Activated B cell treated with CpG ODN at 0.5 μM for 24 hours (primary cell): ENCODE measurements around the gene ISG15. TPM values are rescaled to one million over a fixed set of nuclear protein-coding genes. Genes with fewer than 3 reads are reported as not detected.

Experiments used
- ATAC-seq: fragments of 200-7000 bp; cut with Tn5 transposase; one replicate; pipeline ENCODE4 v1.10.0; 2021; ENCODE audit warnings: low read depth, mild to moderate bottlenecking, moderate library complexity
- CTCF ChIA-PET: fragments of 350-600 bp; sonication (Branson Sonifier 250); formaldehyde crosslinking; loops from one replicate; lab custom pipeline; 2021; ENCODE audit warnings: antibody characterized with exemption; lab: Charles Lee
- POLR2A ChIA-PET: fragments of 350-600 bp; sonication (Branson Sonifier 250); formaldehyde crosslinking; loops from one replicate; lab custom pipeline; 2021; ENCODE audit warnings: antibody characterized with exemption; lab: Charles Lee
- DNase-seq: peaks from one replicate; pipeline ENCODE4 v3.0.0; 2022
- H3K27ac Mint-ChIP-seq: one replicate; pipeline ENCODE4 v1.8.0; 2020; ENCODE audit warnings: mixed read lengths
- H3K27me3 Mint-ChIP-seq: one replicate; pipeline ENCODE4 v1.8.0; 2021; ENCODE audit warnings: mixed read lengths
- H3K36me3 Mint-ChIP-seq: one replicate; pipeline ENCODE4 v1.8.0; 2021; ENCODE audit warnings: low read depth, mixed read lengths
- H3K4me1 Mint-ChIP-seq: one replicate; pipeline ENCODE4 v1.8.0; 2021; ENCODE audit warnings: mixed read lengths
- H3K4me3 Mint-ChIP-seq: one replicate; pipeline ENCODE4 v1.8.0; 2020; ENCODE audit warnings: mild to moderate bottlenecking, mixed read lengths
- H3K9me3 Mint-ChIP-seq: one replicate; pipeline ENCODE4 v1.8.0; 2020; ENCODE audit warnings: mixed read lengths
- CTCF ChIP-seq: fragments of 200-600 bp; IDR thresholded peaks from one replicate; pipeline ENCODE4 v1.8.0; 2022; ENCODE audit warnings: antibody characterized with exemption, mild to moderate bottlenecking
- intact Hi-C: fragments of 100-400 bp; cut with micrococcal nuclease; formaldehyde crosslinking; loops from one replicate; pipeline ENCODE4 v1.15.1; 2024
- total RNA-seq: library from RNA; stranded (reverse); gene quantifications from 2 replicates; pipeline ENCODE4 v1.2.3, GENCODE V29; 2022

Gene ISG15
- total RNA-seq, 1 donor from 2014 or later: 25.8 TPM

GRCh38 chr1:980137-980571 is 33.1 kb upstream of the ISG15 start:
- ATAC-seq (no peak), DNase-seq (no peak)
- Mint-ChIP-seq H3K4me1 (peaks cover 4% of the 10 kb centered on the region), H3K27me3 (peaks cover 18% of the 10 kb centered on the region), H3K27ac (no peak overlapping the region), H3K36me3 (no peaks in the 10 kb centered on the region), H3K4me3 (no peak overlapping the region), H3K9me3 (no peaks in the 10 kb centered on the region)
- intact Hi-C loops: no loop called here
- POLR2A ChIA-PET: no interaction called here
- TF ChIP-seq CTCF: no peak
- CTCF ChIA-PET: no interaction called here

- intact Hi-C loops: no loop called here
- TF ChIP-seq CTCF: no peak
- ChIA-PET POLR2A (interaction anchor here (0.6 kb wide), 1 partner anchor 158 kb away, joined by 3 read pairs; no protein-coding TSS in a partner anchor), CTCF (interaction anchor here (2.4 to 3.2 kb wide), 2 partner anchors 21 to 310 kb away, joined by 8 to 16 read pairs; no protein-coding TSS in a partner anchor)
- no peak for ATAC-seq
- Mint-ChIP-seq H3K36me3 (no peaks in the 10 kb centered on the region), H3K27ac (no peak overlapping the region), H3K4me3 (no peak overlapping the region), H3K4me1 (peaks cover 1% of the 10 kb centered on the region), H3K27me3 (peaks cover 19% of the 10 kb centered on the region), H3K9me3 (no peaks in the 10 kb centered on the region)
- no peak for DNase-seq
These were observed 32.5 kb upstream of the ISG15 start for GRCh38 chr1:980602-981395.

- H3K9me3 Mint-ChIP-seq: no peaks in the 10 kb centered on the region
- H3K27ac Mint-ChIP-seq: no peak overlapping the region
- CTCF ChIA-PET: interaction anchor here (2.4 to 3.2 kb wide), 2 partner anchors 20 to 310 kb away, joined by 8 to 16 read pairs; no protein-coding TSS in a partner anchor
- H3K27me3 Mint-ChIP-seq: peaks cover 22% of the 10 kb centered on the region
- no peak overlapping the region for H3K4me3 Mint-ChIP-seq
- no peak for TF ChIP-seq CTCF
- ATAC-seq: no peak
- H3K4me1 Mint-ChIP-seq: no peaks in the 10 kb centered on the region
- intact Hi-C loops: no loop called here
- POLR2A ChIA-PET: no interaction called here
- no peak for DNase-seq
- no peaks in the 10 kb centered on the region for H3K36me3 Mint-ChIP-seq
These were observed 31.8 kb upstream of the ISG15 start for GRCh38 chr1:981491-981954.

- Mint-ChIP-seq H3K9me3 (no peaks in the 10 kb centered on the region), H3K27me3 (peaks cover 22% of the 10 kb centered on the region), H3K36me3 (no peaks in the 10 kb centered on the region), H3K4me3 (no peak within 1 kb of the TSS), H3K27ac (no peak within 1 kb of the TSS), H3K4me1 (no peaks in the 10 kb centered on the region)
- intact Hi-C loops: no loop called here
- no peak for TF ChIP-seq CTCF
- ATAC-seq: no peak
- CTCF ChIA-PET: interaction anchor here (2.4 to 3.2 kb wide), 2 partner anchors 19 to 309 kb away, joined by 8 to 16 read pairs; no protein-coding TSS in a partner anchor
- POLR2A ChIA-PET: no interaction called here
- DNase-seq: no peak
These were observed 31.2 kb upstream of the ISG15 start, which contains the start of gene PERM1 for GRCh38 chr1:981955-982558. Gene PERM1 (minus strand): TSS chr1:982093. CDS start chr1:981029, 1,064 bp downstream.
